ENCODE data around the gene C4BPA. TPM values are rescaled to one million over a fixed set of nuclear protein-coding genes. Genes with fewer than 3 reads are reported as not detected.

Gene C4BPA
- not detected in 2 replicates for total RNA-seq

GRCh38 chr1:207103892-207104373 lies at the start of gene C4BPA:
TSS of gene C4BPA (plus strand) at chr1:207104233. CDS start at chr1:207113026, 8,793 bp downstream.

GRCh38 chr1:207088701-207089626 lies 15.1 kb upstream of the C4BPA start, which contains the start of gene C4BPB:
TSS of gene C4BPB (plus strand) at chr1:207088860. CDS start at chr1:207089532, 672 bp downstream.

Other genes with a start within 250 kb of the C4BPA start
- gene IL20, start 238.6 kb upstream of the C4BPA start, total RNA-seq = not detected in 2 replicates
- gene IL24, start 206.8 kb upstream of the C4BPA start, total RNA-seq = 0.23 and 0.35 TPM in 2 replicates
- gene FCMR, start 182.3 kb upstream of the C4BPA start, total RNA-seq = 0.05 and 0.21 TPM in 2 replicates
- 0.05 and 0.14 TPM in 2 replicates for gene PIGR, start 157.8 kb upstream of the C4BPA start, total RNA-seq
- not detected in 2 replicates for gene FCAMR, start 133.8 kb upstream of the C4BPA start, total RNA-seq
- 72.0 and 112 TPM in 2 replicates for gene C1orf116, start 71.5 kb upstream of the C4BPA start, total RNA-seq
- 3.7 and 7.1 TPM in 2 replicates for gene YOD1, start 53.0 kb upstream of the C4BPA start, total RNA-seq
- gene PFKFB2, start 51.0 kb upstream of the C4BPA start, total RNA-seq = 7.4 and 8.0 TPM in 2 replicates
- not detected in 2 replicates for gene C4BPB, start 15.4 kb upstream of the C4BPA start, total RNA-seq
- 23.3 and 30.3 TPM in 2 replicates for gene CD55, start 217.4 kb downstream of the C4BPA start, total RNA-seq

Data from airway epithelial cell (primary cell).